Measurements from ENCODE around the gene RNF112.
"Not testable (repeated sequence)": the region's sequence is repeated elsewhere in the genome, so short reads cannot be mapped to it uniquely, and the experiment has no call there.

Gene RNF112

DNA sequence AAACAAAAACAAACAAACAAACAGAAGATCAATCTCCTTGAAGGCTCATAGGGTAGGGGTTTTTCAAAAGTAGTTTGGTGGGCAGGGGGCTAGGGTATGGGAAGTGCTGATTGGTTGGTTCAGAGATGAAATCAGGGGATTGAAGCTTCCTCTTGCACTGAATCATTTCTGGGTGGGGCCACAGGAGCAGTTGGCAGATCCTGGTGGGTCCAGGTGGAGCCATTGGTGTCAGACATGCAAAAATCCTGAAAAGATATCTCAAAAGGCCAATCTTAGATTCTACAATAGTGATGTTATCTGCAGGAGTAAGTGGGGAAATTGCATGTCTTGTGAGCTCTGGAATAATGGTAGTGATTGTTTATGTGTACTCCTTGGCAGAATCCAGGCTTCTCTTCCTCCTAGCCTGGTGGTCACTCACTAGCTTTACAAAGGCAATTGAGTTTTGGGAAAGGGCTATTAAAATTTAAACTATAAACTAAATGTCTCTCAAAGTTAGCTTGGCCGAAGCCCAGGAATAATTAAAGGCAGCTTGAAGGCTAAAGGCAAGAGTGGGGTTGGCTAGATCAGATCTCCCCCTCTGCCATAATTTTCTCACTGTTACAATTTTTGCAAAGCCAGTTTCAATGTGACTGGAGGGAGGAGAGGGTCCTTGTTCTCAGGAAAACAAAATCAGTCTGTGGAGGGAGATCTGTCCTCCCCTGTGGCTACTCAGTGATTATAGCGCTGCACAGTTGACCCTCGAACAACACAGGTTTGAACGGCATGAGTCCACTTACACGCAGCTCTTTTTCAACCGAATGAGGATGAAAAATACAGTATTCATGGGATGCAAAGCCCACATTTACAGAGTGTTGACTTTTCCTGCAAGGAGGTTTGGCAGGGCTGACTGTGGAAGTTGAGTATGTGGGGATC, 45.2 kb downstream of the RNF112 start:
- DNase-seq = no peak

DNA sequence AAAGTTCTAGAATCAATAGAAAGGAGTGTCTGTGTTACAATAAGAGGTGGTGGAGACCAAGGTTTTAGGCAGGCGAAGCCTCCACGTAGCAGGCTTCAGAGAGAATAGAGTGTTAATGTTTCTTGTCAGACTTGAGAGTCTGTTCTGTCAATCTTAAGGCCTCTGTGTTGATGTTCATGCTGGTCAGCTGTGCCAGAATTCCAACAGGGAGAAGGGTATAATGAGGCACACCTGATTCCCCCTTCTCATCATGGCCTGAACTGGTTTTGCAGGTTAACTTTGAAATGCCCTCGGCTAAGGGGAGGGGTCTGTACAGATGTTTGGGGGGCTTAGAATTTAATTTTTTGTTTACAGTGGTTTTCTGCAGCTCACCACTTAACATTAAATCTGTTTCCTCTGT, 46.0 kb downstream of the RNF112 start:
- DNase-seq = no peak

DNA sequence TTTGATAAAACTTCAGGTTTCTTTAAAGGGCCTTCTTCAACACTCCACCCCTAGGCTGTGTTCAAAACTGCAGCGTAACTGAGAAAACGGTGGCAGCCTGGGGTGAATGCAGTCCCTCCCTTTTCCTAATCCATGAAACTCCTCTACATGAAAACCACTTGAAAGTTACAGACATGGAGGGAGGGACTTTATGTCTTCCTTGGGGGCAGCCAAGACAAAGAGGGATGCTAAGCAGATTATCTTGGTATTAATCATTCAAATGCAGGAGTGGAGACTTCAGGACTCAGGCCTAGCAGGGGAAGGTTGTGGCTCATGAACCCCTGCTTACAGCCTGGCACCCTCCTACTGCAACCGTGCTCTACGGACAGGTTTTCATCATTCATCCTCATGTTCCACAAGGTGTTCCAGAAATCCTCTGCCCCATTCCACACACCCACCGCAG, 46.8 kb downstream of the RNF112 start:
- no peak for DNase-seq

DNA sequence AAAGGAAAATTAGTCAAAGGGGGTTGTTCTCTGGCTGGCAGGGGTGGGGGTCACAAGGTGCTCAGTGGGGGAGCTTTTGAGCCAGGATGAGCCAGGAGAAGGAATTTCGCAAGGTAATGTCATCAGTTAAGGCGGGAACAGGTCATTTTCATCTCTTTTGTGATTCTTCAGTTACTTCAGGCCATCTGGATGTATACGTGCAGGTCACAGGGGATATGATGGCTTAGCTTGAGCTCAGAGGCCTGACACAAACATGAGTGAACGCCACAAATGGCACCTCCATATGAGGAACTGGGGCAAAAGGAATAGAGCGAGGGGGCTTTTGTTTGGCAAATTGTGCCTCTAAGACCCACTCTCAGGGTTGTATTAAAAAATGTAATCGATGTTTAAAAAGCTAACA, 47.4 kb downstream of the RNF112 start:
- DNase-seq = not testable (repeated sequence)

DNA sequence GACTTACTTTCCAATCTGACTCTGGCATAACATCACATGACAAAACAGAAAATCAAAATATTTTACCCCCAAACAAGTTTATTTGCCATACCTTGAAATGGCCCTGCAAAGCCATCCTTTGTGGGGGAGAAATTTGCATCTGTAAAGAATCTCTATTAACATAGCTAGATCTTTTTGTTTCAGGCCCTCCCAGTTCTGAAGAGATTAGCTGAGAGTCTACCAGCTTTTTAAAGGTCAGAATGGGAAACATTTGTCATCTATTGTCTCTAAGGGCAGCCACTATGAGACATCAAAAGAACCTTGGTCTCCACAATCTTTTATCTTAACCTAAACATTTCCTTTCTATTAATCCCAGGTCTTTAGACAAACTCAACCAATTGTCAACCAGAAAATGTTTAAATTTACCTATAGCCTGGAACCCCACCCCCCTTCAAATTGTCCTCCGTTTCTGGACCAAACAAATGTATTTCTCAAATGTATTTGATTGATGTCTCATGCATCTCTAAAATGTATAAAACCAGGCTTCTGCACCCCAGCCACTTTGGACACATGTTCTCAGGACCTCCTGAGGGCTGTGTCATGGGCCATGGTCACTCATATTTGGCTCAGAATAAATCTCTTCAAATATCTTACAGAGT, 48.1 kb downstream of the RNF112 start:
- not testable (repeated sequence) for DNase-seq

DNA sequence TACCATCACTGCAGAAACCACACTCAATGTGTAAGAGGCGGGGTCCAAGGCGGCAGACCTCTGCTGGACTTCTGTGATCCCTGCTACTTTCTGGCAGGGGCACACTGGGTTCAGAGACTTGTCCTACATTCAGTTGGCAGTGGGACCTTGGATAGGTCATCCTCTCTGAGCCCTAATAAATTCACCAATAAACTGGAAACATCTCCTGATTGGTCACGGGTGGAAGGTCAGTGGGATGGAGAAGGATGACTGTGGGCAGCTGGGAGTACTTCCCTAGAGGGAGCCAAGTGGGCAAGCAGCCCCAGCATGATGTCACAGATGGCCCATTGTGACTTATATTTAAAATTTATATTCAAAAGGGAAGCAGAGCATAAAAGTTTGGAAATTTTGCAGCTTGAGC, 49.7 kb downstream of the RNF112 start:
- no peak for DNase-seq

DNA sequence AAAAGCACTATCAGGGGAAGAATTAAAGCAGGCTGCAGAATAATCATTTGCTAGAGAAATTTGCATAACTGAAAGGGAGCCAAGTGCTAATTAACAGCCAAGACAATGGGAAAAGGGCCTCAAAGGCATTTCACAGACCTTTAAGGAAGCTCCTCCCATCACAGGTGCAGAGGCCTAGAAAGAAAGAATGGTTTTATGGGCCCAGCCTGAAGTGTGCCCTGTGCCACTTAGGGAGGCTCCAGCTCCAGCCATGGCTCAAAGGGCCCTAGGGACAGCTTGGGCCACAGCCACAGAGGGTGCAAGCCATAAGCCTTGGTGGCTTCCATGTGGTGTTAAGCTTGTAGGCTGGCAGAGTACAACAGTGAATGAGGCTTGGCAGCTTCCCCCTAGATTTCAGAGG, 50.1 kb downstream of the RNF112 start:
- no peak for DNase-seq

DNA sequence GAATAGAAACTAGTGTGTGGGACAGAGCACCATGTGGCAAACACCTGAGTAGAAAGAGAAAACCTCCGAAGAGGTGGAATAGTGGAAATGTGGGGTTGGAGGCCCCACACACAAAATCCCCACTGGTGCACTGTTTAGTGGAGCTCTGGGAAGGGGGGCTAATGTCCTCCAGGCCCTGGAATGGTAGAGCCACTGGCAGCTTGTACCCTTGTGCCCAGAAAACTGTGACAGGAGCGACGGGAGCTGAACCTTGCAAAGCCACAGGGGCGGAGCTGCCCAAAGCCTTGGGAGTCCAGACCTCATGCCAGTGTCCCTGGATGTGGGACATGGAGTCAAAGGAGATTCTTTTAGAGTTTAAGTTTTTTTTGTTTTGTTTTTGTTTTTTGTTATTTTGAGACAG, 50.6 kb downstream of the RNF112 start:
- DNase-seq = no peak

DNA sequence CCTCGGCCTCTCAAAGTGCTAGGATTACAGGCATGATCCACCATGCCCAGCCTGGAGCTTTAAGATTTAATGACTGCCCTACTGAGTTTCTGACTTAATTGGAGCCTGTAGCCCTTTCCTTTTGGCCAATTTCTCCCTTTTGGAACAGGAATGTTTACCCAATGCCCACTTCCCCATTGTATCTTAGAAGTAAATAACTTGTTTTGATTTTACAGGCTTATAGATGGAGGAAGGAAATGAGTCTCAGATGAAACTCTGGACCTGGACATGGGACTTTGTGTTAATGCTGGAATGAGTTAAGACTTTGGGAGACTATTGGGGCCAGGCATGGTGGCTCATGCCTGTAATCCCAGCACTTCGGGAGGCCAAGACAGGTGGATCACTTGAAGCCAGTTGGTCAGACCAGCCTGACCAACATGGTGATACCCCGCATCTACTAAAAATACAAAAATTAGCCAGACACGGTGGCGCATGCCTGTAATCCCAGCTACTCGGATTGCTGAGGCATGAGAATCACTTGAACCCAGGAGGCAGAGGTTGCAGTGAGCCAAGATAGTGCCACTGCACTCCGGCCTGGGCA, 51.5 kb downstream of the RNF112 start:
- DNase-seq = not testable (repeated sequence)

DNA sequence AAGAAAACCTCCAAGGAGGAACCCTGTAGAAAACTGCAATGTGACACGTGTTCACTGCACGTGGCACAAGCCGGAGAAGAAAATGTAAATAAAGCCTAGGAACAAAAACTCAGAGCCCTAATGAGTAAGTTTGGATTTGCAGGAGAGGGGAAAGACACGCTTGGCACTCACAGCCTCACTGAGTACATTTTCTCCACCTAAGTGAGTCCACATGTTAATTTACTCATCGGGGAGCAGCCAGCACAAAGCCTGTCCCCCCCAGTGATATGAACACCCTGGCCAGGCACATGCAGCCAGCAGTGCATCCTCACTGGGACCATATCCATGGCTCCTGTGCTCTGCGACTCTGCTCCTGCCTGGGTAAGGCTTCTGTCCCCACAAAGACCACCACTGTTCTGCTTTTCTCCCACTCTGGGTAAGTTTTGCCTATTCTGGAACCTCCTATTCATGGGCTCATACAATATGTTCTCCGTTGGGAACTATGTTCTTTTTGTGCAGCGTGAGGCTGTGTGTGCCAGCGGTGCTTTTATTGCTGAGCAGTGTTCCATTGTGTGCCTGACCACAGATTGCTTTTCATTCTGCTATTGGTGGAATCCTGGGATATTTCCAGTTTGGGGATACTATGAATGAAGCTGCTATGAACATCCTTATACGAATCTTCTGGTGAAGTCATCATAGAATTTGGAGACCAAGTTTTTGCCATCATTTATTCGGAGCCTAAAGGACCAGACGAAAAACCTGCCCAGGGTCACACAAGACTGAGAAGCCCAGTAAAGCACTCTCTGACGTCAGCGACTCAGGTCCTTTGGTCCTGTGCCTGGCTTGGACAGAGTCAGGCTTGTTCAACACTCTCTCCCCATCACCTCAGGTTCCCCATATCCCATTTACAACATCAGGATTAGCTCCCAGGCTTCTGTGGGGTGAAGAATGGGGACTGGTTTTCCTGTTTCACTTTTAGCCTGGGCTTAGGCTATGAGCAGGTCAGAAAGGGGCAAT, 53.3 kb downstream of the RNF112 start:
- no peak for DNase-seq

All from stimulated activated CD4-positive, alpha-beta T cell treated with anti-CD3 and anti-CD28 coated beads, Interleukin-4, amount 100 ng/mL, for 1 hour (primary cell).